ENCODE measurements around the gene TPRKB.
"Not testable (repeated sequence)": the region's sequence is repeated elsewhere in the genome, so short reads cannot be mapped to it uniquely, and the experiment has no call there.

The TPRKB gene

GRCh38 chr2:73690372-73691088 is 46.6 kb downstream of the TPRKB start:
- not testable (repeated sequence) for H3K36me3 ChIP-seq (ENCODE audit: control insufficient read depth in 2 of 2, insufficient read depth in 2 of 2, low read length in 2 of 2); H3K9me3 ChIP-seq (ENCODE audit: control insufficient read depth in 2 of 2, low read length in 2 of 2); H3K27me3 ChIP-seq (ENCODE audit: control insufficient read depth in 2 of 2, insufficient read depth in 2 of 2, low read length in 2 of 2); H3K4me3 ChIP-seq (ENCODE audit: low read length in 2 of 2); H3K4me1 ChIP-seq (ENCODE audit: control insufficient read depth in 2 of 2, insufficient read depth in 2 of 2, low read length in 2 of 2); H3K9ac ChIP-seq (ENCODE audit: low read depth in 1 of 2, low read length in 2 of 2); H3K27ac ChIP-seq (ENCODE audit: low read depth in 2 of 2, low read length in 2 of 2)

GRCh38 chr2:73688494-73688893 is 48.7 kb downstream of the TPRKB start:
- not testable (repeated sequence) for H3K9ac ChIP-seq (ENCODE audit: low read depth in 1 of 2, low read length in 2 of 2); H3K27ac ChIP-seq (ENCODE audit: low read depth in 2 of 2, low read length in 2 of 2); H3K4me1 ChIP-seq (ENCODE audit: control insufficient read depth in 2 of 2, insufficient read depth in 2 of 2, low read length in 2 of 2); H3K4me3 ChIP-seq (ENCODE audit: low read length in 2 of 2); H3K9me3 ChIP-seq (ENCODE audit: control insufficient read depth in 2 of 2, low read length in 2 of 2); H3K27me3 ChIP-seq (ENCODE audit: control insufficient read depth in 2 of 2, insufficient read depth in 2 of 2, low read length in 2 of 2); H3K36me3 ChIP-seq (ENCODE audit: control insufficient read depth in 2 of 2, insufficient read depth in 2 of 2, low read length in 2 of 2)

- Histone ChIP-seq H3K27me3 (ENCODE audit: control insufficient read depth in 2 of 2, insufficient read depth in 2 of 2, low read length in 2 of 2) (no peaks in the 10 kb centered on the region), H3K27ac (ENCODE audit: low read depth in 2 of 2, low read length in 2 of 2) (peak overlapping the region; percentile 52 to 60), H3K9me3 (ENCODE audit: control insufficient read depth in 2 of 2, low read length in 2 of 2) (no peaks in the 10 kb centered on the region), H3K9ac (ENCODE audit: low read depth in 1 of 2, low read length in 2 of 2) (no peak overlapping the region), H3K36me3 (ENCODE audit: control insufficient read depth in 2 of 2, insufficient read depth in 2 of 2, low read length in 2 of 2) (no peaks in the 10 kb centered on the region), H3K4me3 (ENCODE audit: low read length in 2 of 2) (no peak overlapping the region), H3K4me1 (ENCODE audit: control insufficient read depth in 2 of 2, insufficient read depth in 2 of 2, low read length in 2 of 2) (peaks cover 0 to 5% of the 10 kb centered on the region in 2 donors)
These were observed 51.2 kb downstream of the TPRKB start for GRCh38 chr2:73685764-73686438.

GRCh38 chr2:73684905-73685304 is 52.2 kb downstream of the TPRKB start:
- H3K27ac ChIP-seq (ENCODE audit: low read depth in 2 of 2, low read length in 2 of 2); H3K36me3 ChIP-seq (ENCODE audit: control insufficient read depth in 2 of 2, insufficient read depth in 2 of 2, low read length in 2 of 2); H3K9ac ChIP-seq (ENCODE audit: low read depth in 1 of 2, low read length in 2 of 2); H3K4me3 ChIP-seq (ENCODE audit: low read length in 2 of 2); H3K4me1 ChIP-seq (ENCODE audit: control insufficient read depth in 2 of 2, insufficient read depth in 2 of 2, low read length in 2 of 2); H3K27me3 ChIP-seq (ENCODE audit: control insufficient read depth in 2 of 2, insufficient read depth in 2 of 2, low read length in 2 of 2); H3K9me3 ChIP-seq (ENCODE audit: control insufficient read depth in 2 of 2, low read length in 2 of 2): not testable (repeated sequence)

- not testable (repeated sequence) for H3K9ac ChIP-seq (ENCODE audit: low read depth in 1 of 2, low read length in 2 of 2); H3K9me3 ChIP-seq (ENCODE audit: control insufficient read depth in 2 of 2, low read length in 2 of 2); H3K27ac ChIP-seq (ENCODE audit: low read depth in 2 of 2, low read length in 2 of 2); H3K27me3 ChIP-seq (ENCODE audit: control insufficient read depth in 2 of 2, insufficient read depth in 2 of 2, low read length in 2 of 2); H3K4me3 ChIP-seq (ENCODE audit: low read length in 2 of 2); H3K36me3 ChIP-seq (ENCODE audit: control insufficient read depth in 2 of 2, insufficient read depth in 2 of 2, low read length in 2 of 2); H3K4me1 ChIP-seq (ENCODE audit: control insufficient read depth in 2 of 2, insufficient read depth in 2 of 2, low read length in 2 of 2)
These were observed 52.8 kb downstream of the TPRKB start for GRCh38 chr2:73684325-73684724.

DNA sequence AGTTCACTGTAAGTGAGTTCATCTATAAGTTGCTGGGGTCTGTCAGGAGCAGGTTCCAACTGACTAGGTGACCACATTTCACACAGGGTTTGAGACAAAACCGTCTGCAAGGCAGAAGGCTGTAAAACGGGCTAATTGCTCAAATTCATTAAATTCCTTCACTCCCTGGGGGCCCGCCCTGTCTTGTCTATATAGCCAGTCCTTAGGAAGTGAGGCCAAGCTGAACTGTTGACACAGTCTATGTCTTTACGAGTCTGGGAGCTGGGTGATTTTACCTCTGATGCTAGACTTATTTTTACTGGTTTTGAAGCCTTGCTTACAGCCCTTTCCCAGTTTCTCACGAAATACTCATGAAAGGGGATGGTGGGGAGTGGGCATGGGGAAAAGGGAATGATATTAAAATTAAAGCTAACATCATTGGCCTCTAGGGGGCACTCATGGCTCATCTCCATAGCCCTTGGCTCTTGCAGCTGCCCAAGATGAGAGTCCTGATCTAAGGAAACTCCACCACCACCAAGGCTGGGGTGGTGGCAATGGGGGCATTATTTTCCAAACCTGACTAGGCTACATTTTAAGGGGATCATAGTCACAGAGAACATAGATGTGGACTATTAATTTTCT is 57.1 kb downstream of the TPRKB start:
- H3K9me3 ChIP-seq (ENCODE audit: control insufficient read depth in 2 of 2, low read length in 2 of 2); H3K27me3 ChIP-seq (ENCODE audit: control insufficient read depth in 2 of 2, insufficient read depth in 2 of 2, low read length in 2 of 2); H3K4me1 ChIP-seq (ENCODE audit: control insufficient read depth in 2 of 2, insufficient read depth in 2 of 2, low read length in 2 of 2); H3K9ac ChIP-seq (ENCODE audit: low read depth in 1 of 2, low read length in 2 of 2); H3K36me3 ChIP-seq (ENCODE audit: control insufficient read depth in 2 of 2, insufficient read depth in 2 of 2, low read length in 2 of 2); H3K4me3 ChIP-seq (ENCODE audit: low read length in 2 of 2); H3K27ac ChIP-seq (ENCODE audit: low read depth in 2 of 2, low read length in 2 of 2): not testable (repeated sequence)

Measured in mucosa of rectum (tissue), 2 donors.